Measurements from ENCODE around the gene DARS1.

The DARS1 gene

DNA sequence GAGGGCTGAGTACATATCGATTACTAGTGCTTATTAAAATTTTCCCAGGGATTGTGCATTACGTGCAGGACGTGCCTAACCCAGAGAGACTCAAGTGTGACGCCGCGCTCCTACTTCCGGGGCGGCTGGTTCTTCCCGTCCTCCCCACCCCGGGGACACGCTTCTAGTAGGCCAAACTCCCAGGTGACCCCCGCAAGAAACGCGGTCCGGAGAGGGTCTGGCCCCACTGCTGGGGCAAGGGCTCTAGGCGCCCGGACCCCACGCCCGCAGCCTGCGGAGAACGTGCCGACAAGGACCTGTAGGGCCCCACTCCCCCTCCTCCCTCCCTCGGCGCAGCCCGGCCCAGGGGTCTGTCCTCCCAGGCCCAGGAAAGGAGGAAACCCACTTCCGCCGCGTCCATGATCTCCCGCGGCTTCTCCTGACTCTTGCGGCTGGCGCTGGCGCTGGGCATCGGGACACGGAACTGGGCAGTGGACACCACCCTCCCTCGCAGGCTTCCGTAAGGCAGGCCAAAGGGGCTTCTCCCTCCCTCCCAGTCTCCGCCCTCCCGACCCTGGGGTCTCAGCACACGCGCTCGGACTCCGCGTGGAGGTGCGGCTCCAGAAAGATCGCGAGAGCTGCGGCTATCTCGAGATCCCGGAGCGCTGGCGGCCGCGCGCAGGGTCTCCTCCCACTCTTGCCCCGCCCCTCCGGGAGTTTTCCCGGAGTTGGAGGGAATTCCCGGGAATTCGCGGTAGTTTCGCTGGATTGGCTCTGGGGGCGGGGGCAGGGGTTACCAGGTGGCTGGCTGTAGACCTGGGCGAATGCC lies at the start of gene DARS1:
DARS1 (minus strand) TSS at position 609 of the 808 bp plus-strand sequence; CDS start at position 451, 158 bp downstream.
- H3K79me2 ChIP-seq (ENCODE audit: insufficient read depth, low read length): peaks cover 51% of the 10 kb centered on the region
- H3K27ac ChIP-seq (ENCODE audit: low read length): peak within 1 kb of the TSS; percentile 97
- H2AFZ ChIP-seq (ENCODE audit: low read depth, low read length): peak within 1 kb of the TSS; percentile 90
- peak; percentile 90 for DNase-seq
- peaks cover 30% of the 10 kb centered on the region for H3K36me3 ChIP-seq (ENCODE audit: insufficient read depth, low read length)
- no peak for TF ChIP-seq EZH2 (IDR thresholded peaks at IDR 0.05; ENCODE audit: borderline replicate concordance, low read depth, low read length, severe bottlenecking)
- TF ChIP-seq, protein P1, sequence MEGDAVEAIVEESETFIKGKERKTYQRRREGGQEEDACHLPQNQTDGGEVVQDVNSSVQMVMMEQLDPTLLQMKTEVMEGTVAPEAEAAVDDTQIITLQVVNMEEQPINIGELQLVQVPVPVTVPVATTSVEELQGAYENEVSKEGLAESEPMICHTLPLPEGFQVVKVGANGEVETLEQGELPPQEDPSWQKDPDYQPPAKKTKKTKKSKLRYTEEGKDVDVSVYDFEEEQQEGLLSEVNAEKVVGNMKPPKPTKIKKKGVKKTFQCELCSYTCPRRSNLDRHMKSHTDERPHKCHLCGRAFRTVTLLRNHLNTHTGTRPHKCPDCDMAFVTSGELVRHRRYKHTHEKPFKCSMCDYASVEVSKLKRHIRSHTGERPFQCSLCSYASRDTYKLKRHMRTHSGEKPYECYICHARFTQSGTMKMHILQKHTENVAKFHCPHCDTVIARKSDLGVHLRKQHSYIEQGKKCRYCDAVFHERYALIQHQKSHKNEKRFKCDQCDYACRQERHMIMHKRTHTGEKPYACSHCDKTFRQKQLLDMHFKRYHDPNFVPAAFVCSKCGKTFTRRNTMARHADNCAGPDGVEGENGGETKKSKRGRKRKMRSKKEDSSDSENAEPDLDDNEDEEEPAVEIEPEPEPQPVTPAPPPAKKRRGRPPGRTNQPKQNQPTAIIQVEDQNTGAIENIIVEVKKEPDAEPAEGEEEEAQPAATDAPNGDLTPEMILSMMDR (IDR thresholded peaks at IDR 0.05; ENCODE audit: borderline replicate concordance, extremely low read depth, low read length, poor library complexity, severe bottlenecking): no peak
- ATAC-seq (ENCODE audit: insufficient read depth, low read depth): peak; percentile 84
- H3K9me3 ChIP-seq (ENCODE audit: insufficient read depth, low read length, severe bottlenecking): no peaks in the 10 kb centered on the region
- peak within 1 kb of the TSS; percentile 43 to 72 for H3K4me3 ChIP-seq (ENCODE audit: low read depth in 1 of 2, low read length in 2 of 2)
- no peaks in the 10 kb centered on the region for H3K27me3 ChIP-seq (ENCODE audit: insufficient read depth, low read length, poor library complexity)
- H4K20me1 ChIP-seq (ENCODE audit: insufficient read depth, low read length): no peaks in the 10 kb centered on the region
- H3K4me2 ChIP-seq (ENCODE audit: insufficient read depth, low read length): peak within 1 kb of the TSS; percentile 77
- peaks cover 57% of the 10 kb centered on the region for H3K4me1 ChIP-seq (ENCODE audit: insufficient read depth, low read length)
- H3K9ac ChIP-seq (ENCODE audit: low read depth, low read length): peak within 1 kb of the TSS; percentile 90

- Histone ChIP-seq H3K27me3 (ENCODE audit: insufficient read depth, low read length, poor library complexity) (no peaks in the 10 kb centered on the region), H3K27ac (ENCODE audit: low read length) (no peak overlapping the region), H3K9me3 (ENCODE audit: insufficient read depth, low read length, severe bottlenecking) (no peaks in the 10 kb centered on the region), H3K36me3 (ENCODE audit: insufficient read depth, low read length) (no peaks in the 10 kb centered on the region), H2AFZ (ENCODE audit: low read depth, low read length) (no peak overlapping the region), H3K79me2 (ENCODE audit: insufficient read depth, low read length) (no peaks in the 10 kb centered on the region), H3K4me1 (ENCODE audit: insufficient read depth, low read length) (no peaks in the 10 kb centered on the region), H3K4me3 (ENCODE audit: low read depth in 1 of 2, low read length in 2 of 2) (no peak overlapping the region), H3K4me2 (ENCODE audit: insufficient read depth, low read length) (no peak overlapping the region), H3K9ac (ENCODE audit: low read depth, low read length) (no peak overlapping the region), H4K20me1 (ENCODE audit: insufficient read depth, low read length) (no peaks in the 10 kb centered on the region)
- ATAC-seq (ENCODE audit: insufficient read depth, low read depth) (no peak), DNase-seq (no peak)
- no peak for TF ChIP-seq EZH2 (IDR thresholded peaks at IDR 0.05; ENCODE audit: borderline replicate concordance, low read depth, low read length, severe bottlenecking)
- TF ChIP-seq, protein P1 (IDR thresholded peaks at IDR 0.05; ENCODE audit: borderline replicate concordance, extremely low read depth, low read length, poor library complexity, severe bottlenecking): no peak
These were observed 49.2 kb upstream of the DARS1 start for GRCh38 chr2:136034629-136035028.

GRCh38 chr2:136032817-136033535 lies 47.5 kb upstream of the DARS1 start:
- ATAC-seq (ENCODE audit: insufficient read depth, low read depth): no peak

More at GRCh38 chr2:136032817-136033535, 47.5 kb upstream of the DARS1 start:
- Histone ChIP-seq H3K27me3 (ENCODE audit: insufficient read depth, low read length, poor library complexity) (no peaks in the 10 kb centered on the region), H3K4me1 (ENCODE audit: insufficient read depth, low read length) (no peaks in the 10 kb centered on the region), H4K20me1 (ENCODE audit: insufficient read depth, low read length) (no peaks in the 10 kb centered on the region), H3K79me2 (ENCODE audit: insufficient read depth, low read length) (no peaks in the 10 kb centered on the region), H3K9me3 (ENCODE audit: insufficient read depth, low read length, severe bottlenecking) (no peaks in the 10 kb centered on the region), H3K4me2 (ENCODE audit: insufficient read depth, low read length) (no peak overlapping the region), H3K36me3 (ENCODE audit: insufficient read depth, low read length) (no peaks in the 10 kb centered on the region), H3K9ac (ENCODE audit: low read depth, low read length) (no peak overlapping the region), H3K27ac (ENCODE audit: low read length) (no peak overlapping the region), H2AFZ (ENCODE audit: low read depth, low read length) (no peak overlapping the region), H3K4me3 (ENCODE audit: low read depth in 1 of 2, low read length in 2 of 2) (no peak overlapping the region)
- TF ChIP-seq, protein P1 (IDR thresholded peaks at IDR 0.05; ENCODE audit: borderline replicate concordance, extremely low read depth, low read length, poor library complexity, severe bottlenecking): no peak
- TF ChIP-seq EZH2 (IDR thresholded peaks at IDR 0.05; ENCODE audit: borderline replicate concordance, low read depth, low read length, severe bottlenecking): no peak
- no peak for DNase-seq

Measured in DND-41 (cell line).